ENCODE measurements around the gene AKAP13.
"Not testable (repeated sequence)": the region's sequence is repeated elsewhere in the genome, so short reads cannot be mapped to it uniquely, and the experiment has no call there.

Gene AKAP13

DNA sequence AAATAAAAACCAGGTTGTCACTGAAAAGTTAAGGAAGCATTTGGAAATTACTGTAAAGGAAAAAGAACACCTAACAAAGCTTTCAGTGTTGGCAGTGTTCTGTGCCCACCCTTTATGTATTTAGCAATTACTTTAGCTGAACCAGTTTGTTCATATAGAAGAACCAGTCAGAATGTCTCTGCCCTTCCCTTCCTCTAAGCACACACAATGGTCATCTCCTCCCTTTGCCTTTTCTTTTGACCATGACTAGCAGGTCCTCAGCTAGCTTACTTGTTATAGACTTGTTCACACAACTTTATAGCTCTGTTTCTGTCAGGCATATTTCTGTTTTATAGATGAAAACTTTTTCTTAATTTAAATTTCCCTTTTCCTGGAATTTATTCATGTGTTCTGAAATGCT is 59.6 kb downstream of the AKAP13 start:
- Histone ChIP-seq H3K9ac (ENCODE audit: low read length) (no peak overlapping the region), H3K27me3 (replicated peaks; ENCODE audit: control insufficient read depth, insufficient read depth, low read length) (no peaks in the 10 kb centered on the region), H3K4me3 (ENCODE audit: low read length) (no peak overlapping the region), H3K36me3 (ENCODE audit: control insufficient read depth, insufficient read depth, low read length, severe bottlenecking) (no peaks in the 10 kb centered on the region), H3K9me3 (ENCODE audit: control insufficient read depth, low read length) (no peaks in the 10 kb centered on the region), H3K4me1 (ENCODE audit: control insufficient read depth, insufficient read depth, low read length) (peaks cover 25% of the 10 kb centered on the region)
- no peak for DNase-seq (ENCODE audit: low read depth)

DNA sequence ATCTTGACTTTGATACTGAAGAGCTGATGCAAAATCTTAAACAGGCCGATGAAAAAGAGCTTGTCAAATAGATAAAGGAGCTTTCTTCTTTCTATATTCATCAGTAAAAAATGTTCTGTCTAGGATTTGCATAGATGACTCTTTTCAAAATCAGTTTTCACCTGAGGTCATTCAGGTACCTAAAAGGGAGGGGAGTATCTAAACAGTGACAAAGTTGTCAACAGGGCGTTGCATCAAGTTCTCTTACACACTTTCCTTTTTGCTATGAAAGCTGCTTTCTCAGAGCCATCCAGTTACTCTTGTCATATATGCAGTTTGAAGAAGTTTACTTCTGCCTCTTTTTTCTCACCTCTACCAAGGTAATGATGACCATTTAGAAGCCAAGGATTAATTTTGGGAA is 60.0 kb downstream of the AKAP13 start:
- Histone ChIP-seq H3K36me3 (ENCODE audit: control insufficient read depth, insufficient read depth, low read length, severe bottlenecking) (no peaks in the 10 kb centered on the region), H3K9me3 (ENCODE audit: control insufficient read depth, low read length) (no peaks in the 10 kb centered on the region), H3K4me3 (ENCODE audit: low read length) (no peak overlapping the region), H3K4me1 (ENCODE audit: control insufficient read depth, insufficient read depth, low read length) (peaks cover 25% of the 10 kb centered on the region), H3K9ac (ENCODE audit: low read length) (no peak overlapping the region), H3K27me3 (replicated peaks; ENCODE audit: control insufficient read depth, insufficient read depth, low read length) (no peaks in the 10 kb centered on the region)
- DNase-seq (ENCODE audit: low read depth) = no peak

DNA sequence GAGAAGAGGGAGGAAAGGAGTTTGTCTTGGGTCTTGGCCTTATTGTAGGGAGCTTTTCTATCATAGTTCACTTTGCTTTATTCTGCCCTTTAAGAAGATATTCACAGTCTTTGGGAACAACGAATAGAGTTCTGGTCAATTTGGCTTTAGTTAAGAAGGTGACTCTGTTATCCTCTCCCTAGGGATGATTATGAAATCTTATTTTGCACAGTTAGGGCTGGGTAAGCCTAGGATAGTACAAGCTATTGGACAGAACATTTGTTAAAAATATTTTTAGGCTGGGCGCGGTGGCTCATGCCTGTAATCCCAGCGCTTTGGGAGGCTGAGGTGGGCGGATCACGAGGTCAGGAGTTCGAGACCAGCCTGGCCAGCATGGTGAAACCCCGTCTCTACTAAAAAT is 61.5 kb downstream of the AKAP13 start:
- not testable (repeated sequence) for DNase-seq (ENCODE audit: low read depth); H3K27me3 ChIP-seq (replicated peaks; ENCODE audit: control insufficient read depth, insufficient read depth, low read length); H3K4me3 ChIP-seq (ENCODE audit: low read length); H3K9ac ChIP-seq (ENCODE audit: low read length); H3K36me3 ChIP-seq (ENCODE audit: control insufficient read depth, insufficient read depth, low read length, severe bottlenecking); H3K9me3 ChIP-seq (ENCODE audit: control insufficient read depth, low read length)
- peaks cover 25% of the 10 kb centered on the region for H3K4me1 ChIP-seq (ENCODE audit: control insufficient read depth, insufficient read depth, low read length)

DNA sequence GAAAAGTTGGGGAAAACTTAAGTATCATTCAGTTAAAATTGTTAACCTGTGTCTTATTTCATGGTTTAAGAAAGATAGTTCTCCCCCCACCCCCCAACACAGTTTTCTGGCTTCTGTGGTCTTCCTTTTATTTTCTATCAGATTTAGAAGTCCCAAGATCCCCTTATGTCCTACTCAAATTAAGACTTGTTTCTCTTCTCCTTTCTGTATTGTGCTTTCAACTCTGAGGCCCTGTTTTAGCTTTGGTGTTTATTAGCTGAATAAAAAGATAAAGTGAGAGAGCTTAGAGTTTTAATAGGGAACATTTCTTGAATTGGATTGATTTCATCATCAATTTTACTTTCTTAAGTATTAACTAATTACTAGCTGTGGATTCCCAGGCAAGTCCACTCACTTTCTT is 62.6 kb downstream of the AKAP13 start:
- H3K36me3 ChIP-seq (ENCODE audit: control insufficient read depth, insufficient read depth, low read length, severe bottlenecking) = no peaks in the 10 kb centered on the region
- no peak overlapping the region for H3K4me3 ChIP-seq (ENCODE audit: low read length)
- no peak for DNase-seq (ENCODE audit: low read depth)
- peaks cover 25% of the 10 kb centered on the region for H3K4me1 ChIP-seq (ENCODE audit: control insufficient read depth, insufficient read depth, low read length)
- H3K9me3 ChIP-seq (ENCODE audit: control insufficient read depth, low read length) = no peaks in the 10 kb centered on the region
- no peaks in the 10 kb centered on the region for H3K27me3 ChIP-seq (replicated peaks; ENCODE audit: control insufficient read depth, insufficient read depth, low read length)
- no peak overlapping the region for H3K9ac ChIP-seq (ENCODE audit: low read length)

GRCh38 chr15:85443593-85444087 is 63.2 kb downstream of the AKAP13 start:
- no peaks in the 10 kb centered on the region for H3K27me3 ChIP-seq (replicated peaks; ENCODE audit: control insufficient read depth, insufficient read depth, low read length)
- no peak overlapping the region for H3K4me3 ChIP-seq (ENCODE audit: low read length)
- H3K4me1 ChIP-seq (ENCODE audit: control insufficient read depth, insufficient read depth, low read length) = peaks cover 25% of the 10 kb centered on the region
- peak; percentile 39 for DNase-seq (ENCODE audit: low read depth)
- no peaks in the 10 kb centered on the region for H3K36me3 ChIP-seq (ENCODE audit: control insufficient read depth, insufficient read depth, low read length, severe bottlenecking)
- no peaks in the 10 kb centered on the region for H3K9me3 ChIP-seq (ENCODE audit: control insufficient read depth, low read length)
- no peak overlapping the region for H3K9ac ChIP-seq (ENCODE audit: low read length)

GRCh38 chr15:85444122-85444745 is 63.8 kb downstream of the AKAP13 start:
- H3K36me3 ChIP-seq (ENCODE audit: control insufficient read depth, insufficient read depth, low read length, severe bottlenecking) = no peaks in the 10 kb centered on the region
- H3K4me1 ChIP-seq (ENCODE audit: control insufficient read depth, insufficient read depth, low read length) = peaks cover 25% of the 10 kb centered on the region
- no peak overlapping the region for H3K9ac ChIP-seq (ENCODE audit: low read length)
- H3K27me3 ChIP-seq (replicated peaks; ENCODE audit: control insufficient read depth, insufficient read depth, low read length) = no peaks in the 10 kb centered on the region
- H3K9me3 ChIP-seq (ENCODE audit: control insufficient read depth, low read length) = no peaks in the 10 kb centered on the region
- DNase-seq (ENCODE audit: low read depth) = no peak
- no peak overlapping the region for H3K4me3 ChIP-seq (ENCODE audit: low read length)

GRCh38 chr15:85445361-85445760 is 65.0 kb downstream of the AKAP13 start:
- no peaks in the 10 kb centered on the region for H3K27me3 ChIP-seq (replicated peaks; ENCODE audit: control insufficient read depth, insufficient read depth, low read length)
- H3K9ac ChIP-seq (ENCODE audit: low read length) = no peak overlapping the region
- no peaks in the 10 kb centered on the region for H3K36me3 ChIP-seq (ENCODE audit: control insufficient read depth, insufficient read depth, low read length, severe bottlenecking)
- peaks cover 4% of the 10 kb centered on the region for H3K9me3 ChIP-seq (ENCODE audit: control insufficient read depth, low read length)
- DNase-seq (ENCODE audit: low read depth) = no peak
- peaks cover 25% of the 10 kb centered on the region for H3K4me1 ChIP-seq (ENCODE audit: control insufficient read depth, insufficient read depth, low read length)
- H3K4me3 ChIP-seq (ENCODE audit: low read length) = no peak overlapping the region

- Histone ChIP-seq H3K27me3 (replicated peaks; ENCODE audit: control insufficient read depth, insufficient read depth, low read length) (no peaks in the 10 kb centered on the region), H3K4me1 (ENCODE audit: control insufficient read depth, insufficient read depth, low read length) (no peaks in the 10 kb centered on the region), H3K36me3 (ENCODE audit: control insufficient read depth, insufficient read depth, low read length, severe bottlenecking) (no peaks in the 10 kb centered on the region), H3K9ac (ENCODE audit: low read length) (no peak overlapping the region), H3K9me3 (ENCODE audit: control insufficient read depth, low read length) (peaks cover 14% of the 10 kb centered on the region), H3K4me3 (ENCODE audit: low read length) (no peak overlapping the region)
- no peak for DNase-seq (ENCODE audit: low read depth)
Observed at GRCh38 chr15:85451099-85451700, 70.8 kb downstream of the AKAP13 start.

DNA sequence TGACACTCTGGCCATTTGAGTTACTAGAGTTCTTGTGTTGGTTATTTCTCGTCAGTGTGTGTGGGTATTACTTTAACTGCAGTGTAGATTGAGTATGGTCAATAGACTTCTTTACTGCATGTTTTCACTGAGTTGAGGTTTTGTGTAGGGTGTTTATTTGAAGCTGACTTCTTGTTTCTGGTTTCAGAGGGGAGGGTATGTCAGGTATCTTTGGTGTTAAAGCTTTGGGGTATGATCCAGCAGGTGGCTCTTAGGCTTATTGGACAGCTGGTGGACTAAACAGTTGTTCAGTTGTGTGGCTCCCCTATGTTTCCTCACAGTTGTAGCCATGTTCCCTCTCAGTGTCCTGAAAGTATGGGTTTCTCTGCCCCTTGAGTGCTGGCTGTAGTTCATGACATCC is 72.0 kb downstream of the AKAP13 start:
- no peaks in the 10 kb centered on the region for H3K4me1 ChIP-seq (ENCODE audit: control insufficient read depth, insufficient read depth, low read length)
- no peaks in the 10 kb centered on the region for H3K36me3 ChIP-seq (ENCODE audit: control insufficient read depth, insufficient read depth, low read length, severe bottlenecking)
- no peaks in the 10 kb centered on the region for H3K27me3 ChIP-seq (replicated peaks; ENCODE audit: control insufficient read depth, insufficient read depth, low read length)
- DNase-seq (ENCODE audit: low read depth) = no peak
- peaks cover 14% of the 10 kb centered on the region for H3K9me3 ChIP-seq (ENCODE audit: control insufficient read depth, low read length)
- no peak overlapping the region for H3K9ac ChIP-seq (ENCODE audit: low read length)
- no peak overlapping the region for H3K4me3 ChIP-seq (ENCODE audit: low read length)

- Histone ChIP-seq H3K9ac (ENCODE audit: low read length) (no peak overlapping the region), H3K4me1 (ENCODE audit: control insufficient read depth, insufficient read depth, low read length) (no peaks in the 10 kb centered on the region), H3K27me3 (replicated peaks; ENCODE audit: control insufficient read depth, insufficient read depth, low read length) (no peaks in the 10 kb centered on the region), H3K4me3 (ENCODE audit: low read length) (no peak overlapping the region), H3K9me3 (ENCODE audit: control insufficient read depth, low read length) (peaks cover 14% of the 10 kb centered on the region), H3K36me3 (ENCODE audit: control insufficient read depth, insufficient read depth, low read length, severe bottlenecking) (no peaks in the 10 kb centered on the region)
- no peak for DNase-seq (ENCODE audit: low read depth)
Observed at GRCh38 chr15:85453144-85453872, 72.9 kb downstream of the AKAP13 start.

- Histone ChIP-seq H3K4me1 (ENCODE audit: control insufficient read depth, insufficient read depth, low read length) (no peaks in the 10 kb centered on the region), H3K4me3 (ENCODE audit: low read length) (no peak overlapping the region), H3K27me3 (replicated peaks; ENCODE audit: control insufficient read depth, insufficient read depth, low read length) (no peaks in the 10 kb centered on the region), H3K9me3 (ENCODE audit: control insufficient read depth, low read length) (peaks cover 14% of the 10 kb centered on the region), H3K9ac (ENCODE audit: low read length) (no peak overlapping the region), H3K36me3 (ENCODE audit: control insufficient read depth, insufficient read depth, low read length, severe bottlenecking) (no peaks in the 10 kb centered on the region)
- no peak for DNase-seq (ENCODE audit: low read depth)
Observed at GRCh38 chr15:85454403-85454802, 74.0 kb downstream of the AKAP13 start.
